ENCODE data around the gene CARHSP1.
"Not testable (repeated sequence)": the region's sequence is repeated elsewhere in the genome, so short reads cannot be mapped to it uniquely, and the experiment has no call there.

The CARHSP1 gene

GRCh38 chr16:8842016-8842415 lies 26.8 kb downstream of the CARHSP1 start:
- not testable (repeated sequence) for H3K27ac ChIP-seq (ENCODE audit: low read length); H3K4me1 ChIP-seq (ENCODE audit: control insufficient read depth, insufficient read depth, low read length); H3K9me3 ChIP-seq (ENCODE audit: control insufficient read depth in 2 of 2, low read length in 2 of 2); H3K27me3 ChIP-seq (ENCODE audit: control insufficient read depth in 1 of 2, insufficient read depth in 2 of 2, low read length in 2 of 2); H3K36me3 ChIP-seq (ENCODE audit: control insufficient read depth in 2 of 2, insufficient read depth in 2 of 2, low read length in 2 of 2); H3K4me3 ChIP-seq (ENCODE audit: low read length in 2 of 2); H3K9ac ChIP-seq (ENCODE audit: low read length in 2 of 2)

- H3K4me3 ChIP-seq (ENCODE audit: low read length in 2 of 2); H3K9ac ChIP-seq (ENCODE audit: low read length in 2 of 2); H3K36me3 ChIP-seq (ENCODE audit: control insufficient read depth in 2 of 2, insufficient read depth in 2 of 2, low read length in 2 of 2); H3K27ac ChIP-seq (ENCODE audit: low read length); H3K9me3 ChIP-seq (ENCODE audit: control insufficient read depth in 2 of 2, low read length in 2 of 2); H3K27me3 ChIP-seq (ENCODE audit: control insufficient read depth in 1 of 2, insufficient read depth in 2 of 2, low read length in 2 of 2); H3K4me1 ChIP-seq (ENCODE audit: control insufficient read depth, insufficient read depth, low read length): not testable (repeated sequence)
These were observed 31.2 kb downstream of the CARHSP1 start for GRCh38 chr16:8837594-8837993.

GRCh38 chr16:8836797-8837196 lies 32.0 kb downstream of the CARHSP1 start:
- not testable (repeated sequence) for H3K9ac ChIP-seq (ENCODE audit: low read length in 2 of 2); H3K36me3 ChIP-seq (ENCODE audit: control insufficient read depth in 2 of 2, insufficient read depth in 2 of 2, low read length in 2 of 2); H3K4me1 ChIP-seq (ENCODE audit: control insufficient read depth, insufficient read depth, low read length); H3K9me3 ChIP-seq (ENCODE audit: control insufficient read depth in 2 of 2, low read length in 2 of 2); H3K4me3 ChIP-seq (ENCODE audit: low read length in 2 of 2); H3K27me3 ChIP-seq (ENCODE audit: control insufficient read depth in 1 of 2, insufficient read depth in 2 of 2, low read length in 2 of 2); H3K27ac ChIP-seq (ENCODE audit: low read length)

- no peak overlapping the region for H3K9ac ChIP-seq (ENCODE audit: low read length in 2 of 2)
- peaks cover 23 to 24% of the 10 kb centered on the region in 2 donors for H3K36me3 ChIP-seq (ENCODE audit: control insufficient read depth in 2 of 2, insufficient read depth in 2 of 2, low read length in 2 of 2)
- no peak overlapping the region for H3K4me3 ChIP-seq (ENCODE audit: low read length in 2 of 2)
- H3K27me3 ChIP-seq (ENCODE audit: control insufficient read depth in 1 of 2, insufficient read depth in 2 of 2, low read length in 2 of 2) = no peaks in the 10 kb centered on the region
- no peak overlapping the region for H3K27ac ChIP-seq (ENCODE audit: low read length)
- H3K4me1 ChIP-seq (ENCODE audit: control insufficient read depth, insufficient read depth, low read length) = no peaks in the 10 kb centered on the region
- H3K9me3 ChIP-seq (ENCODE audit: control insufficient read depth in 2 of 2, low read length in 2 of 2) = no peaks in the 10 kb centered on the region
These were observed 36.1 kb downstream of the CARHSP1 start for GRCh38 chr16:8832717-8833105.

- Histone ChIP-seq H3K9ac (ENCODE audit: low read length in 2 of 2) (no peak overlapping the region), H3K36me3 (ENCODE audit: control insufficient read depth in 2 of 2, insufficient read depth in 2 of 2, low read length in 2 of 2) (peaks cover 23 to 24% of the 10 kb centered on the region in 2 donors), H3K9me3 (ENCODE audit: control insufficient read depth in 2 of 2, low read length in 2 of 2) (no peaks in the 10 kb centered on the region), H3K4me3 (ENCODE audit: low read length in 2 of 2) (no peak overlapping the region), H3K27me3 (ENCODE audit: control insufficient read depth in 1 of 2, insufficient read depth in 2 of 2, low read length in 2 of 2) (no peaks in the 10 kb centered on the region), H3K27ac (ENCODE audit: low read length) (no peak overlapping the region), H3K4me1 (ENCODE audit: control insufficient read depth, insufficient read depth, low read length) (no peaks in the 10 kb centered on the region)
These were observed 36.7 kb downstream of the CARHSP1 start for GRCh38 chr16:8831871-8832716.

GRCh38 chr16:8831450-8831849 lies 37.4 kb downstream of the CARHSP1 start:
- H3K27ac ChIP-seq (ENCODE audit: low read length) = no peak overlapping the region
- no peaks in the 10 kb centered on the region for H3K4me1 ChIP-seq (ENCODE audit: control insufficient read depth, insufficient read depth, low read length)
- no peak overlapping the region for H3K9ac ChIP-seq (ENCODE audit: low read length in 2 of 2)
- H3K4me3 ChIP-seq (ENCODE audit: low read length in 2 of 2) = no peak overlapping the region
- H3K9me3 ChIP-seq (ENCODE audit: control insufficient read depth in 2 of 2, low read length in 2 of 2) = no peaks in the 10 kb centered on the region
- H3K27me3 ChIP-seq (ENCODE audit: control insufficient read depth in 1 of 2, insufficient read depth in 2 of 2, low read length in 2 of 2) = no peaks in the 10 kb centered on the region
- peaks cover 23 to 24% of the 10 kb centered on the region in 2 donors for H3K36me3 ChIP-seq (ENCODE audit: control insufficient read depth in 2 of 2, insufficient read depth in 2 of 2, low read length in 2 of 2)

- H3K9me3 ChIP-seq (ENCODE audit: control insufficient read depth in 2 of 2, low read length in 2 of 2) = no peaks in the 10 kb centered on the region
- no peak overlapping the region for H3K27ac ChIP-seq (ENCODE audit: low read length)
- peaks cover 23 to 24% of the 10 kb centered on the region in 2 donors for H3K36me3 ChIP-seq (ENCODE audit: control insufficient read depth in 2 of 2, insufficient read depth in 2 of 2, low read length in 2 of 2)
- H3K4me1 ChIP-seq (ENCODE audit: control insufficient read depth, insufficient read depth, low read length) = no peaks in the 10 kb centered on the region
- H3K27me3 ChIP-seq (ENCODE audit: control insufficient read depth in 1 of 2, insufficient read depth in 2 of 2, low read length in 2 of 2) = no peaks in the 10 kb centered on the region
- no peak overlapping the region for H3K4me3 ChIP-seq (ENCODE audit: low read length in 2 of 2)
- H3K9ac ChIP-seq (ENCODE audit: low read length in 2 of 2) = no peak overlapping the region
These were observed 40.2 kb downstream of the CARHSP1 start for GRCh38 chr16:8828541-8829165.

- H3K9ac ChIP-seq (ENCODE audit: low read length in 2 of 2) = no peak overlapping the region
- H3K27me3 ChIP-seq (ENCODE audit: control insufficient read depth in 1 of 2, insufficient read depth in 2 of 2, low read length in 2 of 2) = no peaks in the 10 kb centered on the region
- H3K27ac ChIP-seq (ENCODE audit: low read length) = no peak overlapping the region
- peaks cover 12 to 20% of the 10 kb centered on the region in 2 donors for H3K36me3 ChIP-seq (ENCODE audit: control insufficient read depth in 2 of 2, insufficient read depth in 2 of 2, low read length in 2 of 2)
- H3K9me3 ChIP-seq (ENCODE audit: control insufficient read depth in 2 of 2, low read length in 2 of 2) = no peaks in the 10 kb centered on the region
- no peaks in the 10 kb centered on the region for H3K4me1 ChIP-seq (ENCODE audit: control insufficient read depth, insufficient read depth, low read length)
- no peak overlapping the region for H3K4me3 ChIP-seq (ENCODE audit: low read length in 2 of 2)
These were observed 42.4 kb downstream of the CARHSP1 start for GRCh38 chr16:8826278-8826879.

- no peaks in the 10 kb centered on the region for H3K27me3 ChIP-seq (ENCODE audit: control insufficient read depth in 1 of 2, insufficient read depth in 2 of 2, low read length in 2 of 2)
- H3K27ac ChIP-seq (ENCODE audit: low read length) = no peak overlapping the region
- H3K4me3 ChIP-seq (ENCODE audit: low read length in 2 of 2) = no peak overlapping the region
- no peaks in the 10 kb centered on the region for H3K9me3 ChIP-seq (ENCODE audit: control insufficient read depth in 2 of 2, low read length in 2 of 2)
- H3K4me1 ChIP-seq (ENCODE audit: control insufficient read depth, insufficient read depth, low read length) = no peaks in the 10 kb centered on the region
- no peak overlapping the region for H3K9ac ChIP-seq (ENCODE audit: low read length in 2 of 2)
- H3K36me3 ChIP-seq (ENCODE audit: control insufficient read depth in 2 of 2, insufficient read depth in 2 of 2, low read length in 2 of 2) = peaks cover 13 to 24% of the 10 kb centered on the region in 2 donors
These were observed 46.4 kb downstream of the CARHSP1 start for GRCh38 chr16:8822403-8822802.

GRCh38 chr16:8819411-8820034 lies 49.3 kb downstream of the CARHSP1 start:
- Histone ChIP-seq H3K9me3 (ENCODE audit: control insufficient read depth in 2 of 2, low read length in 2 of 2) (no peaks in the 10 kb centered on the region), H3K27me3 (ENCODE audit: control insufficient read depth in 1 of 2, insufficient read depth in 2 of 2, low read length in 2 of 2) (no peaks in the 10 kb centered on the region), H3K4me1 (ENCODE audit: control insufficient read depth, insufficient read depth, low read length) (no peaks in the 10 kb centered on the region), H3K4me3 (ENCODE audit: low read length in 2 of 2) (no peak overlapping the region), H3K27ac (ENCODE audit: low read length) (no peak overlapping the region), H3K9ac (ENCODE audit: low read length in 2 of 2) (no peak overlapping the region), H3K36me3 (ENCODE audit: control insufficient read depth in 2 of 2, insufficient read depth in 2 of 2, low read length in 2 of 2) (peaks cover 19 to 32% of the 10 kb centered on the region in 2 donors)

Data from stomach smooth muscle (tissue), 2 donors.